GM12891 (cell line): ENCODE data around the gene ABHD17C. TPM values are rescaled to one million over a fixed set of nuclear protein-coding genes. Genes with fewer than 3 reads are reported as not detected.
"Not testable (repeated sequence)": the region's sequence is repeated elsewhere in the genome, so short reads cannot be mapped to it uniquely, and the experiment has no call there.

ENCODE experiments used
- DNase-seq: peaks from one replicate; pipeline ENCODE4 v3.0.0; 2011; ENCODE audit warnings: low spot score; ENCODE audit not compliant: insufficient read length
- FAIRE-seq: peaks from 2 replicates; lab custom pipeline; 2011; peaks lifted over from hg19 to GRCh38; lab: Jason Lieb, UNC
- PAX5 ChIP-seq: IDR thresholded peaks from 2 replicates; pipeline ENCODE4 v1.6.1; 2011; ENCODE audit warnings: low read length, moderate library complexity, mild to moderate bottlenecking; ENCODE audit not compliant: insufficient read depth, severe bottlenecking
- POLR2A ChIP-seq: IDR thresholded peaks from 2 replicates; pipeline ENCODE4 v1.6.1; 2011; ENCODE audit warnings: low read depth, low read length, control low read depth
- POLR2AphosphoS5 ChIP-seq: IDR thresholded peaks from 2 replicates; pipeline ENCODE4 v1.6.1; 2011; ENCODE audit warnings: low read depth, low read length, control low read depth
- POU2F2 ChIP-seq: IDR thresholded peaks from 2 replicates; pipeline ENCODE4 v1.6.1; 2011; ENCODE audit warnings: low read depth, mild to moderate bottlenecking, control low read depth, low read length, moderate library complexity
- SPI1 ChIP-seq: IDR thresholded peaks from 2 replicates; pipeline ENCODE4 v1.6.1; 2011; ENCODE audit warnings: low read depth, low read length, control low read depth
- TAF1 ChIP-seq: IDR thresholded peaks from 2 replicates; pipeline ENCODE4 v1.6.1; 2011; ENCODE audit warnings: low read depth, low read length, control low read depth
- polyA plus RNA-seq: library from polyadenylated mRNA; unstranded; fragments of >200 nt; gene quantifications from one replicate; pipeline ENCODE4 v1.2.1, GENCODE V29; 2012; ENCODE audit warnings: low read depth, missing spikeins, inconsistent platforms; ENCODE audit not compliant: missing spikeins

Gene ABHD17C
- 1.4 TPM for polyA plus RNA-seq

GRCh38 chr15:80695099-80695910, at the start of gene ABHD17C:
TSS of gene ABHD17C (plus strand) at chr15:80695310. CDS start at chr15:80695430, 120 bp downstream.
- no peak for TF ChIP-seq POU2F2
- no peak for TF ChIP-seq PAX5
- no peak for TF ChIP-seq SPI1
- no peak for TF ChIP-seq POLR2A
- no peak for TF ChIP-seq POLR2AphosphoS5
- TF ChIP-seq TAF1: no peak
- FAIRE-seq (no peak), DNase-seq (peak; percentile 63)

GRCh38 chr15:80645494-80646065, 49.5 kb upstream of the ABHD17C start:
- FAIRE-seq (no peak), DNase-seq (no peak)
- TF ChIP-seq PAX5 (no peak), POLR2A (no peak), TAF1 (no peak), POLR2AphosphoS5 (no peak)

GRCh38 chr15:80647424-80647823, 47.7 kb upstream of the ABHD17C start:
- not testable (repeated sequence) for FAIRE-seq, DNase-seq

GRCh38 chr15:80654299-80654698, 40.8 kb upstream of the ABHD17C start:
- FAIRE-seq (no peak), DNase-seq (no peak)
- TF ChIP-seq POLR2A (no peak), PAX5 (no peak), SPI1 (no peak), POLR2AphosphoS5 (no peak), POU2F2 (no peak), TAF1 (no peak)

- DNase-seq: no peak
- no peak for TF ChIP-seq POLR2A
- TF ChIP-seq SPI1: no peak
- TF ChIP-seq PAX5: no peak
- no peak for TF ChIP-seq POU2F2
- no peak for TF ChIP-seq POLR2AphosphoS5
- no peak for TF ChIP-seq TAF1
- no peak for FAIRE-seq
Observed at GRCh38 chr15:80659375-80659774, 35.7 kb upstream of the ABHD17C start.

GRCh38 chr15:80660119-80660518, 35.0 kb upstream of the ABHD17C start:
- no peak for FAIRE-seq
- no peak for TF ChIP-seq POLR2A
- TF ChIP-seq PAX5: no peak
- no peak for TF ChIP-seq SPI1
- TF ChIP-seq POU2F2: no peak
- TF ChIP-seq TAF1: no peak
- no peak for DNase-seq

- no peak for FAIRE-seq
- TF ChIP-seq POLR2AphosphoS5 (no peak), SPI1 (peak; percentile 95)
Observed at GRCh38 chr15:80662129-80662528, 33.0 kb upstream of the ABHD17C start.

GRCh38 chr15:80662757-80663553, 32.2 kb upstream of the ABHD17C start:
- TF ChIP-seq POLR2A: no peak
- TF ChIP-seq POU2F2: no peak
- no peak for TF ChIP-seq TAF1
- TF ChIP-seq POLR2AphosphoS5: no peak
- TF ChIP-seq PAX5: no peak
- peak; percentile 39; the same call in 1 of the 2 replicates for TF ChIP-seq SPI1
- FAIRE-seq (peak; percentile 28), DNase-seq (no peak)

More at GRCh38 chr15:80662129-80662528, 33.0 kb upstream of the ABHD17C start:
- DNase-seq: no peak

- no peak for FAIRE-seq
- TF ChIP-seq POLR2AphosphoS5 (no peak), TAF1 (no peak), PAX5 (no peak), SPI1 (no peak), POU2F2 (no peak), POLR2A (no peak)
- no peak for DNase-seq
Observed at GRCh38 chr15:80665151-80665550, 30.0 kb upstream of the ABHD17C start.
